ACHN (cell line): Measurements from ENCODE around the gene BCL7A.
A peak's percentile ranks its signal among the peaks of the same experiment; 100 is the strongest.

ENCODE experiments used
- DNase-seq: peaks from one replicate; pipeline ENCODE4 v3.0.0-alpha.2; 2015
- in situ Hi-C: cut with HindIII; loops from 2 replicates; pipeline ENCODE4 v1.10.0; 2017; ENCODE audit warnings: low sequenced_read_pairs, low pct_ligation_motif_present, low pct_unique_long_range_greater_than_20kb

Gene BCL7A

DNA sequence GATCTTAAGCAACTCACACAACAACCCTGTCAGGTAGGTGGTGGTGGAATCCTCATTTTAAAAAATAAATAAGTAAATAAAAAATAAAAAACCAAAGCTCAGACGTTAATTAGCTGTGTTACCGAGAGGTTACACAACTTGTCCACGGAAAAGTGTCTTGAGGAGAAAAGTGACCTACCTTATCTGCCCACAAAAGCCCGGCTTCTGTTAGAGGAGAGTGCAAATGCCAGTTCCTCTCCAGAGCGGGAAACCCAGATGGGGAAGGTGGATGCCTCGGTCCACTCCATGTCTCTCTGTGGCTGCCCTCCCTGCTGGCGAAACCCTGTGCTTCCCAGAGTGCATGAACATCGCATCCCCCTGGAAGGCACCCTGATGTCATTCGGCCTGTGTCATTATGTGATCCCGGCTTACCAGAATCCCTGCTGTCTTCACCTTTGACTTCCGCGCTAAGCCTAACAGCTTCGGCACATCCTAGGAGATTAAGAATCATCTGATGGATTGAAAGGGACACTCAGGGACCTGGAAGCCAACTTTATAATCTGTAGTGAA, 63.2 kb downstream of the BCL7A start:
- in situ Hi-C loops: no loop called here
- no peak for DNase-seq

DNA sequence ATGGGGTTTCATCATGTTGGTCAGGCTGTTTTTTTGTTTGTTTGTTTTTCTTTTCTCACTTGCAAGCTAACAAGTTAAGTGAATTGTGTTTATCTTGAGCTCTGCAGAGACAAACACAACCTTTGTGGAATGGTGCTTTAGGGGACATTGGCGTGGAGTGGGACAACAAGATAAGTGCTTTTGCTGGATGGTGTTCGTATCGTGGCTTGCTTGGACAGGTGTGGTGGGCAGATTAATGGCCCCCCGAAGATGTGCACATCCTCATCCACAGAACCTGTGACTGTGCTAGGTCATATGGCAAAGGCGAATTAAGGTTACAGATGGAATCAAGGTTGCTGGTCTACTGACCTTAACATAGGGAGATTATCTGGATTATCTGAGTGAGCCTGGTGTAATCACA, 63.9 kb downstream of the BCL7A start:
- in situ Hi-C loops: no loop called here

DNA sequence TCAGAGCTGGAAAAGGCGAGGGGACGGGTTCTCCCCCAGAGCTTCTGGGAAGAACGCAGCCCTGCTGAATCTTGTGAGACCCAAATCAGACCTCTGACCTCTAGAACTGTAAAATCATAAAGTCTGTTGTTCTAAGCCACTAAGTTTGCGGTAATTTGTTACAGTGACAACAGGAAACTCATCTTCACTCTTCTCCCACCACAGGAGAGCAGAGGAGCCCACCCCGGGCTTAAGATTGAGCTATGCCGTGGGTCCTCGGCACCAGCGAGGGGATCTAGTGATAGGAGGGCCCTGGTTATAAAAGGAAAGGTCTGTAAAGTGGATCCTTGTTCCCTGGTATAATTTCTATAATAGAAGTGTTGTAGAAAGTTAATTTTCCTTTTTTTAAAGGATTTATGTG, 64.4 kb downstream of the BCL7A start:
- in situ Hi-C loops: no loop called here
- no peak for DNase-seq

More for the DNA sequence above, 63.9 kb downstream of the BCL7A start:
- DNase-seq: no peak

GRCh38 chr12:122086641-122087285, 65.1 kb downstream of the BCL7A start:
- in situ Hi-C loops: no loop called here
- no peak for DNase-seq

- in situ Hi-C loops: no loop called here
- DNase-seq: no peak
These were observed 65.9 kb downstream of the BCL7A start for GRCh38 chr12:122087431-122088178.

DNA sequence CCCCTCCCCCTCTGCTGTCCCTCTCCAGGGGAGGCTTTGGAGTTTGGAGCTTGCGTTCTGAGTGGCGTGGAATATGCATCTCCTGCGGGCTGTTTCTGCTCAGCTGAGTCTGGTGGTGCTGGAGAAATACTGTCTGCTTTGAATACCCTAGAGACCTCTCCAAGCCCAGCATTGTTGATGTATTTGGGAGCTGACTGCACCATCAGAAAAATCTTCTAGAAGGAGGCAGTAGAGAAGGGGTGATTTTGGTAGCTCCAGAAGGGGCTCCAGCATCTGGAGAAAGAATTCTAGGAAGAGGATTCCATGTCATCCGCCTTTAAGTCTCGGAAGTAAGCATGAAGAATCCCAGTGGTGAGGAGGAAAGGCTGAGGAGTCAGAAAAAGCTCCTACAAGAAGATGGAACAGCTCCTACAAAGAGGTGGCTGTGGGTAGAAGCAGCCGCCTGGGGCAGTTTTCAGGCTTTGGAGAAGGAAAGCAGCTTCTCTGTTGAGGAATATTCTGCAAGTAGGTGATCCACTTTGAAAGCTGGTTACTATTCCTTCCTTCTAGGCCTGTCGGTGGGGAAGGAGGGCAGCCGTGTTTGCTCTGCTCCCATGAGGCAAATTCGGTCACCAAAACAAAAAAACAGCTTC, 66.6 kb downstream of the BCL7A start:
- in situ Hi-C loops: no loop called here
- DNase-seq: no peak

GRCh38 chr12:122089077-122089476, 67.4 kb downstream of the BCL7A start:
- in situ Hi-C loops: no loop called here
- no peak for DNase-seq

- no peak for DNase-seq
- in situ Hi-C loops: no loop called here
These were observed 69.3 kb downstream of the BCL7A start for GRCh38 chr12:122090759-122091515.

DNA sequence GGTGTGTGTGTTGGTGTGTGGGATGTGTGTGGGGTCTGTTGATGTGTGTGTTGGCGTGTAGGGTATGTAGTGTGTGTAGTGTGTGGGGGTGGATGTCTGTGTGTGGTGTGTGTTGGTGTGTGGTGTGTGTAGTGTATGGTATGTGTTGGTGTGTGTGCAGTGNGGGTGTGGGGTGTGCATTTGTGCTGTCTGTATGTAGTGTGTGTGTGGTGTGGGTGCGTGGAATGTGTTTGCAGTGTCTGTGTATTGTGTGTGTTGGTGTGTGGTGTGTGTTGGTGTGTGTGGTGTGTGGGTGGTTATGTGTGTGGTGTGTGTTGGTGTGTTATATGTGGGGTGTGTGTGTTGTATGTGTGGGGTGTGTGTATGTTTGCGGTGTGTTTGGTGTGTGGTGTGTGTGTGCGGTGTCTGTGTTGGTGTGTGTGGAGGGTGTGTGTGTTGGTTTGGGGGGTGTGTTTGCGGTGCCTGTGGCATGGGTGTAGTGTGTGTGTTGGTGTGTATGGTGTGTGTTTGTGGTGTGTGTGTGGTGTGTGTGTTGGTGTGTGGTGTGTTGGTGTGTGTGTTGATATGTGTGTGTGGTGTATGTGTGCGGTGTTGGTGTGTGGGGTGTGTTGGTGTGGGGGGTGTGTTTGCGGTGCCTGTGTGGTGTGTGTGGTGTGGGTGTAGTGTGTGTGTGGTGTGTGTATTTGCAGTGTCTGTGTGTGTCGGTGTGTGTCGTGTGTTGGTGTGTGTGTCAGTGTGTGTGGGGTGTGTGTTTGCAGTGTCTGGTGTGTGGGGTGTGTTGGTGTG, 71.6 kb downstream of the BCL7A start:
- no peak for DNase-seq
- in situ Hi-C loops: no loop called here

DNA sequence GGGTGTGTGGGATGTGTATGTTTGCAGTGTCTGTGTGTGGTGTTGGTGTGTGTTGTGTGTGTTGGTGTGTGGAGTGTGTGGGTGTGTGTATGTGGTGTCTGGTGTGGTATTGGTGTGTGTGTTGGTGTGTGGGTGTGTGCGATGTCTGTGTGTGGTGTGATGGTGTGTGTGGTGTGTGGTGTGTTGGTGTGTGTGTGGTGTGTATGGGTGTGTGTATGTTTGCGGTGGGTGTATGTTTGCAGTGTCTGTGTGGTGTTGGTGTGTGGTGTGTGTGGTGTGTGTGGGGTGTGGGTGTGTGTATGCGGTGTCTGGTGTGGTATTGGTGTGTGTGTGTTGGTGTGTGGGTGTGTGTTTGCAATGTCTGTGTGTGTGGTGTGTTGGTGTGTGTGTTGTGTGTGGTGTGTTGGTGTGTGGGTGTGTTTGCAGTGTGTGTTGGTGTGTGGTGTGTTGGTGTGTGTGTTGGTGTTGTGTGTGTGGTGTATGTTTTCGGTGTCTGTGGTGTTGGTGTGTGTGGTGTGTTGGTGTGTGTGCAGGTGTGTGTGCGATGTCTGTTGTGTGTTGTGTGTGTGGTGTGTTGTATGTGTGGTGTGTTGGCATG, 72.6 kb downstream of the BCL7A start:
- in situ Hi-C loops: no loop called here
- DNase-seq: no peak

DNA sequence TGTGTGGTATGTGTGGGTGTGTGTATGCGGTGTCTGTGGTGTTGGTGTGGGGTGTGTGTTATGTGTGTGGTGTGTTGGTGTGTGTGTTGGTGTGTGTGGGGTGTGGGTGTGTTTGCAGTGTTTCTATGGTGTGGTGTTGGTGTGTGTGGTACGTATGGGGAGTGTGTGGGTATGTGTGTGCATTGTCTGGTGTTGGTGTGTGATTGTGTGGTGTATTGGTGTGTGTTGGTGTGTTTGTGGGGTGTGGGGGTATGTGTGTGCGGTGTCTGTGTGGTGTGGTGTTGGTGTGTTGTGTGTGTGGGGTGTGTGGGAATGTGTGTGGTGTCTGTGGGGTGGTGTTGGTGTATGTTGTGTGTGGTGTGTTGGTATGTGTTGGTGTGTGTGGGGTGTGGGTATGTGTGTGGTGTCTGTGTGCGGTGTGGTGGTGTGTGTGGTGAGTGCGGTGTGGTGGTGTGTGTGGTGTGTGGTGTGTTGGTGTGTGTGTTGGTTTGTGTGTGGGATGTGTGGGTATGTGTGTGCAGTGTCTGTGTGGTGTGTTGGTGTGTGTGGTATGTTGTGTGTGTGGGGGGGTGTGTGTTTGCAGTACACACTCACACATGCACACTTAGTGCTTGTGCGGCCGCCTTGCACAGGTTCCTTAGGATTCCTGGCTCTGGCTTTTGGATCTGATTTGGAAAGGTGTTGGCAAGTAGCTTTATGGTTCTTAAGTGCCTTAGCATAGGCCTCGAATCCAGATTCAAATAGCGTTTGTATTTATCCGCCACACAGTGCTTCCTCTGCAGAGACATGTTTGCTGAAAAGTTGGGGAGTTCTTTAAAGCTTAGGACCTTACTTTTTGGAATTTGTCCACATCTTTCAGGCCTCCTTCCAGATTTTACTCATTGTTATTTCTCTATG, 73.3 kb downstream of the BCL7A start:
- peak; percentile 37 for DNase-seq

DNA sequence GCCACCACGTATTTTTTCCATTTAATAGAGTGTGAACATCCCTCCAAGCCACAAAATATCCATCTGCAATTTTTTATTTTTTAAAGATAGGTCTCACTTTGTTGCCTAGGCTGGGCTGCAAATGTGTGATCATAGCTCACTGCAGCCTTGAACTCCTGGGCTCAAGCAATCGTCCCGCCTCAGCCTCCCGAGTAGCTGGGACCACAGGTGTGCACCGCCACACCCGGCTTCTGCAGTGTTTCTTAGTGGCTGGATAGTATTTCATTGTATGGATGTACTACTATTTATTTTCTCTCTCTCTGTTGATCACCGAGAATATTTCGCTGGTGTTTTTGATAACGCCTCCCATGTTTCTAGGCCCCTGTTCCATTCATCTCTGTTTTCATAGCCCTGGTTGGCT, 74.3 kb downstream of the BCL7A start:
- in situ Hi-C loops: no loop called here
- DNase-seq: no peak

More for the DNA sequence above, 73.3 kb downstream of the BCL7A start:
- in situ Hi-C loops: no loop called here

- no peak for DNase-seq
- in situ Hi-C loops: no loop called here
These were observed 75.0 kb downstream of the BCL7A start for GRCh38 chr12:122096591-122097149.

- in situ Hi-C loops: no loop called here
- DNase-seq: no peak
These were observed 75.9 kb downstream of the BCL7A start for GRCh38 chr12:122097584-122097926.

DNA sequence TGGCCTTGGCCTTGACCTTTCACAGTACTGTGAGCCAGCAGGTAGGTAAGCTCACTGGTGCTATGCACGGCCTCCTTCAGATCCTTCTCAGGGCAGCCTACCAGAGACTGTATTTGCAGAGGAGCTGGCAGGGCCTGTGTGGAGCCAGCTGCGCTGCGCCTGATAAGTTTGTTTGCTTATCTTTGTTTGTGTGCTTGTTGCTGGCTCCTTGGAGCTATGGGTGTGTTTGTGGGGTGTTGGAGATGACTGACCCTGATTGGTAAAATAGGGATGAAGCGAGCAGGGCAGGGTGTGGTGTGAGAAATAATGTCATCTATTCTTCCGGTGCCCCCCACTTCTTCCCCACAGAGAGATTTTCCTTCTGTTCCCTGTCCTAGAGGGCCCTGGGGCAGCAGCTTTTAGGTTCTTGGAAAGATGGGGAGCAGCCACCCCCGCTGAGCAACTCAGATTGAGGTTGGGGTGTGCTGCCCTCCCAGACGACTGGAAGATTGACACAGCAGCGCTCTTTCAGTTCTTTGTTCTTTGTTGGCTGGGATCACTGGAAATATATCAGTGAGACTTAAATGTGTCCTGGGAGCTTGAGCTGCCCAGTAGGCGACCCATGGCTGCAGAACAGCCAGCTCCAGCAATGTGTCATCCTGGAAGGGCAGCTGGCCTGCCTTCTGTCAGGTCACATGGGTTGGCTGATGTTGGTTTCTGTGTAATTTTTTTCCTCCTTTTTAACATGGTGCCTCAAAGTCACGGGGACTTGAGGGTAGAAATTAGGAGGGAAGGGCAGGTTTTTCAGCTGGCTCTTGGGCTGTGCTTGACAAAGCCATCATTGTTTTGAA, 76.5 kb downstream of the BCL7A start:
- DNase-seq: peak; percentile 37

DNA sequence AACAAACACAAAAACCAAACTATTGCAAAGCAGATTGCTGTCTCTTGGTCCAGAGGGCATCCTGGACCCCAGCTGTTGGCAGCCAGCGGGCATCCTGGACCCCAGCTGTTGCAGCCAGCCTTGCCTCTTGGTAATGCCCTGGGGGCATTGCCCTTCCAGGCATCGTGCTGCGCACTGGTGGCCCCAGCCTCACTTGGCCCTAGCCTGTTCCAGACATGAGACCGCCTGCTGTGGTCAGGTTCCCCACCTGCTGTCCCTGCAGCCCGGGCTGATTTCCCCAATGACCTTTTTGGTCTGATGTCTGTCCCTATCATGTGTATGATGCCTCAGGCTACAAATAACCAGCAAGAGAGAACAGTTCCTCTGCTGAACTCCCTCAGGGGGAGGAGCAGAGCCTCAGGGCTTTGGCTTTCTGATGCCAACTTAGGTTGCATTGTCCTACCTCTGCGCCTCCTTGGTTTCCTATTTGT, 77.6 kb downstream of the BCL7A start:
- in situ Hi-C loops: no loop called here
- no peak for DNase-seq

More for the DNA sequence above, 76.5 kb downstream of the BCL7A start:
- in situ Hi-C loops: no loop called here
